GM23248 (cell line): Measurements from ENCODE around the gene AJM1. TPM values are rescaled to one million over a fixed set of nuclear protein-coding genes. Genes with fewer than 3 reads are reported as not detected.
"Not testable (repeated sequence)": the region's sequence is repeated elsewhere in the genome, so short reads cannot be mapped to it uniquely, and the experiment has no call there.

Experiments used
- DNase-seq: peaks from one replicate; pipeline ENCODE4 v3.0.0-alpha.2; 2015
- H2AFZ ChIP-seq: fragments of 200-600 bp; sonication (generic); 2 replicates; pipeline ENCODE4 v1.6.1; 2016; ENCODE audit warnings: antibody characterized with exemption
- H3F3A ChIP-seq: fragments of 200-600 bp; sonication (generic); 2 replicates; pipeline ENCODE4 v1.6.1; 2016; ENCODE audit warnings: mild to moderate bottlenecking, antibody characterized with exemption, mixed run types; ENCODE audit not compliant: insufficient read depth
- H3K27ac ChIP-seq: fragments of 200-600 bp; sonication (generic); 2 replicates; pipeline ENCODE4 v1.5.1; 2016; ENCODE audit warnings: mild to moderate bottlenecking
- H3K27me3 ChIP-seq: fragments of 200-600 bp; sonication (generic); replicated peaks from 2 replicates; pipeline ENCODE4 v1.6.1; 2016; ENCODE audit warnings: mild to moderate bottlenecking; ENCODE audit not compliant: insufficient read depth
- H3K36me3 ChIP-seq: fragments of 200-600 bp; sonication (generic); 2 replicates; pipeline ENCODE4 v1.6.1; 2016; ENCODE audit warnings: low read depth, mild to moderate bottlenecking
- H3K4me1 ChIP-seq: fragments of 200-600 bp; sonication (generic); 2 replicates; pipeline ENCODE4 v1.6.1; 2016; ENCODE audit warnings: mild to moderate bottlenecking; ENCODE audit not compliant: insufficient read depth
- H3K4me2 ChIP-seq: fragments of 200-600 bp; sonication (generic); one replicate; pipeline ENCODE4 v1.6.1; 2016; ENCODE audit warnings: mild to moderate bottlenecking; ENCODE audit not compliant: unreplicated experiment
- H3K4me3 ChIP-seq: fragments of 200-600 bp; sonication (generic); 2 replicates; pipeline ENCODE4 v1.5.1; 2016; ENCODE audit warnings: mild to moderate bottlenecking
- H3K79me2 ChIP-seq: fragments of 200-600 bp; sonication (generic); 2 replicates; pipeline ENCODE4 v1.6.1; 2016; ENCODE audit warnings: mild to moderate bottlenecking; ENCODE audit not compliant: insufficient read depth
- H3K9ac ChIP-seq: fragments of 200-600 bp; sonication (generic); 2 replicates; pipeline ENCODE4 v1.6.1; 2016; ENCODE audit warnings: mild to moderate bottlenecking
- H3K9me2 ChIP-seq: fragments of 200-600 bp; sonication (generic); 2 replicates; pipeline ENCODE4 v1.6.1; 2016; ENCODE audit warnings: mixed run types, mild to moderate bottlenecking, moderate library complexity; ENCODE audit not compliant: insufficient read depth
- H3K9me3 ChIP-seq: fragments of 200-600 bp; sonication (generic); one replicate; pipeline ENCODE4 v1.6.1; 2017; ENCODE audit warnings: low read depth
- H4K20me1 ChIP-seq: fragments of 200-600 bp; sonication (generic); 2 replicates; pipeline ENCODE4 v1.6.0; 2016; ENCODE audit not compliant: insufficient read depth
- EZH2 ChIP-seq: fragments of 200-600 bp; sonication (generic); IDR thresholded peaks from 2 replicates; pipeline ENCODE4 v1.6.1; 2018; ENCODE audit warnings: antibody characterized with exemption, mild to moderate bottlenecking; ENCODE audit not compliant: insufficient read depth, poor library complexity, severe bottlenecking
- EZH2phosphoT487 ChIP-seq: fragments of 200-600 bp; sonication (generic); IDR thresholded peaks from 2 replicates; pipeline ENCODE4 v1.6.1; 2018; ENCODE audit warnings: antibody characterized with exemption, moderate library complexity, mild to moderate bottlenecking, low read depth; ENCODE audit not compliant: insufficient read depth
- WGBS, 2 experiments: methylation state at CpG; one replicate each; pipeline ENCODE4 v1.1.6; 2015 to 2017; ENCODE audit warnings: low lambda C conversion rate in 2 of 2, low coverage in 1 of 2; ENCODE audit errors: missing lambda C conversion rate in 2 of 2; 5-methylcytosine and 5-hydroxymethylcytosine counted together
- in situ Hi-C: fragments of 300-500 bp; cut with MboI; formaldehyde crosslinking; loops from 2 replicates; pipeline ENCODE4 v1.15.0; 2020
- polyA plus RNA-seq: library from polyadenylated mRNA; unstranded; fragments of >200 nt; fragmentation: Nextera tagmentation; extraction: Ambion mirVana; gene quantifications from 2 replicates; pipeline ENCODE4 v1.2.1, GENCODE V29; 2016
- total RNA-seq: library from RNA; depleted of rRNA; stranded (reverse); fragments of >200 nt; shearing (Covaris generic); gene quantifications from 2 replicates; pipeline ENCODE4 v1.2.3, GENCODE V29; 2014

Gene AJM1
- total and polyA plus RNA-seq, 2 experiments from 2014 or later, result 1.1 to 1.4 TPM

DNA sequence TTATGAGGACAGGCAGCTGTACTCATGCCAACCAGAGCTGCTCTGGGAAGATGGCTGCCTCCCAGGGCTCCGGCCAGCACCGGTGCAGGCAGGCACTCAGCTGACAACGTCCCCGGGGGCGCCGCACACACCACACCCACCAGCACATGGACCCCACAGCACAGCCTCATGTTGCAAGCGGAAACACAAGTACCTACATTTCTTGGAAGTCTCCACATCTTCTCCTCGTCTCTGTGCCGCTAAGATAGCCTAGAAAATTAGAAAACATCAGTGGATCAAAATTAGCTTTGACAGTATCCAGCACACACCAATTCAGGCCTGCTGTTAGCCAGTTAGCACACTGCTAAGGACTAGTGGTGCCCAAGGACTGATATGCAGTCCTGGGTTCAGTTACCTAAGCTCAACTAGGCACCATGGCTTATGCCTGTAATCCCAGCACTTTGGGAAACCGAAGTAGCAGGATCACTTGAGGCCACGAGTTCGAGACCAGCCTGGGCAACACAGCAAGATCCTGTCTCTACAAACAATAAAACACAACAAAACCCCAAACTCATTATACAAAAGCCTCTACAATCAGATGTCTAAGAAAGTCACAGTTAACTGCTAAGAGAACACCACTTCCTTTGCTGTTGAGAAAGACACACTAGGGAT, 21.5 kb downstream of the AJM1 start:
- peaks cover 6% of the 10 kb centered on the region for H3K36me3 ChIP-seq
- no peak overlapping the region for H3K9ac ChIP-seq
- H3K79me2 ChIP-seq, result peaks cover 46% of the 10 kb centered on the region
- in situ Hi-C loops, result no loop called here
- H3K27me3 ChIP-seq, result no peaks in the 10 kb centered on the region
- H3K9me3 ChIP-seq, result no peaks in the 10 kb centered on the region
- H3K27ac ChIP-seq, result no peak overlapping the region
- 92 to 94% methylated on average over 12 of the region's 12 CpGs for WGBS, 2 experiments
- H3F3A ChIP-seq, result no peaks in the 10 kb centered on the region
- no peak overlapping the region for H3K4me3 ChIP-seq
- TF ChIP-seq EZH2 (no peak), EZH2phosphoT487 (no peak)
- H3K4me1 ChIP-seq, result peaks cover 15% of the 10 kb centered on the region
- no peak overlapping the region for H3K4me2 ChIP-seq
- no peaks in the 10 kb centered on the region for H3K9me2 ChIP-seq
- no peaks in the 10 kb centered on the region for H4K20me1 ChIP-seq
- H2AFZ ChIP-seq, result no peak overlapping the region
- DNase-seq, result no peak

- peaks cover 46% of the 10 kb centered on the region for H3K79me2 ChIP-seq
Observed at GRCh38 chr9:136865041-136865767, 22.9 kb downstream of the AJM1 start.

GRCh38 chr9:136865768-136866103, 23.5 kb downstream of the AJM1 start:
- no peaks in the 10 kb centered on the region for H3F3A ChIP-seq
- DNase-seq, result peak; percentile 31
- H3K9me3 ChIP-seq, result no peaks in the 10 kb centered on the region
- H3K4me2 ChIP-seq, result peak overlapping the region; percentile 84
- 1% methylated on average over 20 of the region's 20 CpGs; no CpG with 5 or more reads in 1 of the 2 experiments for WGBS, 2 experiments
- H3K4me3 ChIP-seq, result peak overlapping the region; percentile 92
- no peaks in the 10 kb centered on the region for H3K27me3 ChIP-seq
- peak overlapping the region; percentile 95 for H3K9ac ChIP-seq
- peaks cover 6% of the 10 kb centered on the region for H3K36me3 ChIP-seq
- H3K79me2 ChIP-seq, result peaks cover 46% of the 10 kb centered on the region
- no peaks in the 10 kb centered on the region for H4K20me1 ChIP-seq
- H3K27ac ChIP-seq, result peak overlapping the region; percentile 55
- no peaks in the 10 kb centered on the region for H3K9me2 ChIP-seq
- in situ Hi-C loops, result no loop called here
- peak overlapping the region; percentile 59; the same call in 1 of the 2 replicates for H2AFZ ChIP-seq
- TF ChIP-seq EZH2phosphoT487 (no peak), EZH2 (no peak)
- H3K4me1 ChIP-seq, result peaks cover 15% of the 10 kb centered on the region

More at GRCh38 chr9:136865041-136865767, 22.9 kb downstream of the AJM1 start:
- Histone ChIP-seq H2AFZ (no peak overlapping the region), H3K4me2 (peak overlapping the region; percentile 84), H3K4me3 (peak overlapping the region; percentile 92), H3K9me2 (no peaks in the 10 kb centered on the region), H3F3A (no peaks in the 10 kb centered on the region), H3K9me3 (no peaks in the 10 kb centered on the region), H3K4me1 (peaks cover 15% of the 10 kb centered on the region), H3K27me3 (no peaks in the 10 kb centered on the region), H3K36me3 (peaks cover 6% of the 10 kb centered on the region), H3K27ac (no peak overlapping the region), H3K9ac (peak overlapping the region; percentile 95), H4K20me1 (no peaks in the 10 kb centered on the region)
- WGBS, 2 experiments, result 60 to 69% methylated on average over 10 to 11 of the region's 11 CpGs
- no peak for DNase-seq
- in situ Hi-C loops, result no loop called here
- no peak for TF ChIP-seq EZH2phosphoT487
- TF ChIP-seq EZH2, result no peak

GRCh38 chr9:136866898-136867421, 24.7 kb downstream of the AJM1 start:
- H3K36me3 ChIP-seq, H4K20me1 ChIP-seq, in situ Hi-C loops, H3F3A ChIP-seq, H3K9me2 ChIP-seq, H3K27me3 ChIP-seq, H3K9me3 ChIP-seq, DNase-seq: not testable (repeated sequence)
- Histone ChIP-seq H2AFZ (0 out of 2 replicates have a peak overlapping the region, but pooled peaks have one; percentile 66), H3K27ac (0 out of 2 replicates have a peak overlapping the region, but pooled peaks have one; percentile 17), H3K9ac (peak overlapping the region; percentile 95), H3K4me2 (peak overlapping the region; percentile 90), H3K4me3 (peak overlapping the region; percentile 92), H3K4me1 (peaks cover 15% of the 10 kb centered on the region), H3K79me2 (peaks cover 46% of the 10 kb centered on the region)
- WGBS, 2 experiments, result 90 to 93% methylated on average over 28 to 29 of the region's 29 CpGs
